ENCODE results near the gene MRPL40. TPM values are rescaled to one million over a fixed set of nuclear protein-coding genes. Genes with fewer than 3 reads are reported as not detected.

The MRPL40 gene
- total RNA-seq, 4 donors from 2014 or later = 37.5 to 69.3 (median 48.7) TPM

DNA sequence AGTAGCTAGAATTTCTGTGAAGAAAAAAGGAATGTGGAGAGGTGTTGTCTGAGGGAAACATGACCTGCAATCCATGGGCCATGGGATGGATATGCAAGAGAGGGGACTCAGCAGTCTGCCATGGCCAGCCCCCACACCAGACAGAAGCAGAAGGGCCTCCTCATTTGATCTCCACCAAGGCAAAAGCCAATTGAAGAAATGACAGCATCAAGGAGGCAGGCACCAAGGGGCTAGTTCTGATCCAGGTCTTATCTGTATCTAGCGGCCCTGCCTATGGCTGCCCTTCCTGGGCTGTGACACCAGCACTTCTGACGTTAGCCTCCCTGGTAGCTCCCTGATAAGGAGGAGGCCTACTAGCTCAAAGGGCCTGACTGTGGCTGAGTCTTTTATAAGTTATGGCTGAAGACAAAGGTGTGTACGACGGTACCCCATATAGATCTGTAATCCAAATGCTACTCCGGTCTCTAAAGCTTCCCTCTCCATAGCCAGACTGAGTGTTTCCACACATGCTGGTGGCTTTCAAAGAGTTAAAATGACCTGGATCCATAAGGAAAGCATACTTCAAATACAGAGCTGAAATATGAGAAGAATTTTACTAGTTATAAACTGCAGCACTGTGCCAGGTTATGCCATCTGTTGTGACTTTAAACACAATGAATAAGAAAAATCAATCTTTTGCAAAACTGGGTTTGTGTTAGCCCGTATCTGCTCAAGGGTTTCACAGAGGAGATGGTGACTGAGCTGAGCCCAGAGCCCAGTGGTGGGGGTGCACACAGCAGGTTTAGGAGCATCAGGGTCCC lies 35.2 kb upstream of the MRPL40 start:
- no peaks in the 10 kb centered on the region for H3K9me3 ChIP-seq
- no peak for DNase-seq
- no peaks in the 10 kb centered on the region for H3K27me3 ChIP-seq
- 95 to 96% methylated on average over 6 of the region's 6 CpGs for WGBS, 2 donors
- H3K4me1 ChIP-seq = no peaks in the 10 kb centered on the region
- intact Hi-C loops (cut with DNase I) = loop anchor here (10.0 kb wide), 1 partner anchor 48 kb away; the partner anchor contains the start of gene C22orf39
- no peak overlapping the region for H3K27ac ChIP-seq
- no peak for TF ChIP-seq POLR2A (IDR thresholded peaks at IDR 0.05)
- TF ChIP-seq, protein P1, sequence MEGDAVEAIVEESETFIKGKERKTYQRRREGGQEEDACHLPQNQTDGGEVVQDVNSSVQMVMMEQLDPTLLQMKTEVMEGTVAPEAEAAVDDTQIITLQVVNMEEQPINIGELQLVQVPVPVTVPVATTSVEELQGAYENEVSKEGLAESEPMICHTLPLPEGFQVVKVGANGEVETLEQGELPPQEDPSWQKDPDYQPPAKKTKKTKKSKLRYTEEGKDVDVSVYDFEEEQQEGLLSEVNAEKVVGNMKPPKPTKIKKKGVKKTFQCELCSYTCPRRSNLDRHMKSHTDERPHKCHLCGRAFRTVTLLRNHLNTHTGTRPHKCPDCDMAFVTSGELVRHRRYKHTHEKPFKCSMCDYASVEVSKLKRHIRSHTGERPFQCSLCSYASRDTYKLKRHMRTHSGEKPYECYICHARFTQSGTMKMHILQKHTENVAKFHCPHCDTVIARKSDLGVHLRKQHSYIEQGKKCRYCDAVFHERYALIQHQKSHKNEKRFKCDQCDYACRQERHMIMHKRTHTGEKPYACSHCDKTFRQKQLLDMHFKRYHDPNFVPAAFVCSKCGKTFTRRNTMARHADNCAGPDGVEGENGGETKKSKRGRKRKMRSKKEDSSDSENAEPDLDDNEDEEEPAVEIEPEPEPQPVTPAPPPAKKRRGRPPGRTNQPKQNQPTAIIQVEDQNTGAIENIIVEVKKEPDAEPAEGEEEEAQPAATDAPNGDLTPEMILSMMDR (IDR thresholded peaks at IDR 0.05) = no peak
- H3K36me3 ChIP-seq = peaks cover 81 to 82% of the 10 kb centered on the region in 2 donors
- no peak overlapping the region for H3K4me3 ChIP-seq (replicated peaks in 1 of 3)

DNA sequence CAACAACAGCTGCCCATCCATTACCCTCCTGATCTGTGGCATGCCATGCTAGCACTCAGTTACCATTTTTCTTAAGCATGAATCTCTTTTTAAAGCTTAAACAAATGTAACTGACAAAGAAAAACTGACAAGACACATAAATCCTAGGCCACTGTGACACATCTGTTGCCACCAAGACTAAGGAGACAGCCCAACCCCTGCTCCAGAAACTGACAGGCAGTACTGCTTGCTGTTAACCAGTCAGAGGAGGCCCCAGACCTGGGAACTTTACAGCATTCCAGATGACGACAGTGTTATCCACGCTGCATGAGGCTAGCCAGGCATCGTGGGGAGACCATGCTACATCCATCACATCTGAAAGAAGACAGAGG lies 34.6 kb upstream of the MRPL40 start:
- no peaks in the 10 kb centered on the region for H3K9me3 ChIP-seq
- WGBS, 2 donors = 93 to 100% methylated on average over 2 to 3 of the region's 3 CpGs
- no peak for TF ChIP-seq POLR2A (IDR thresholded peaks at IDR 0.05)
- TF ChIP-seq, protein P1 (IDR thresholded peaks at IDR 0.05) = no peak
- DNase-seq = no peak
- peaks cover 75 to 76% of the 10 kb centered on the region in 2 donors for H3K36me3 ChIP-seq
- H3K27ac ChIP-seq = no peak overlapping the region
- no peaks in the 10 kb centered on the region for H3K4me1 ChIP-seq
- H3K4me3 ChIP-seq (replicated peaks in 1 of 3) = no peak overlapping the region
- intact Hi-C loops (cut with DNase I) = loop anchor here (10.0 kb wide), 1 partner anchor 47 kb away; the partner anchor contains the start of gene C22orf39
- H3K27me3 ChIP-seq = no peaks in the 10 kb centered on the region

DNA sequence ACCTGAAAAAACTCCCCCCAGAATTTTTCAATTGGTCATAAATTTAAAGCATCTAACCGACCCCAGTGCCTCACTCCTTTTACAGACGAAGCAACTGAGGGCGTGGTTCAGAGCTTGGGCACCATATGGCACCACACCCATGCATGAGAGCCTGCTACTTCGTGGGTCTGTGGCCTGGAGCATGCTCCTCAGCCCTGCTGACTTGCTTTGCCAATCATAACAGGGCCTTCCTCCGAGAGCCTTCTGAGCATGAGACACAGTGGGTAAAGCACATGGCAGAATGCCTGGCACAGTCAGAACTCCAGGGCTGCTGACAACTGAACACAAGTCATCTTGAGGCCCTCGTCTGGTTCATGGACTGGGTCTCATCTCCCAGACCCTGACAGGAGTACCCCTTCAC lies 34.1 kb upstream of the MRPL40 start:
- DNase-seq = no peak
- H3K27ac ChIP-seq = no peak overlapping the region
- H3K9me3 ChIP-seq = no peaks in the 10 kb centered on the region
- H3K36me3 ChIP-seq = peaks cover 70 to 71% of the 10 kb centered on the region in 2 donors
- TF ChIP-seq, protein P1 (IDR thresholded peaks at IDR 0.05) = no peak
- TF ChIP-seq POLR2A (IDR thresholded peaks at IDR 0.05) = no peak
- H3K4me1 ChIP-seq = no peaks in the 10 kb centered on the region
- WGBS, 2 donors = 77 to 81% methylated on average over 5 to 6 of the region's 6 CpGs
- intact Hi-C loops (cut with DNase I) = loop anchor here (10.0 kb wide), 1 partner anchor 47 kb away; the partner anchor contains the start of gene C22orf39
- H3K27me3 ChIP-seq = no peaks in the 10 kb centered on the region
- H3K4me3 ChIP-seq (replicated peaks in 1 of 3) = no peak overlapping the region

DNA sequence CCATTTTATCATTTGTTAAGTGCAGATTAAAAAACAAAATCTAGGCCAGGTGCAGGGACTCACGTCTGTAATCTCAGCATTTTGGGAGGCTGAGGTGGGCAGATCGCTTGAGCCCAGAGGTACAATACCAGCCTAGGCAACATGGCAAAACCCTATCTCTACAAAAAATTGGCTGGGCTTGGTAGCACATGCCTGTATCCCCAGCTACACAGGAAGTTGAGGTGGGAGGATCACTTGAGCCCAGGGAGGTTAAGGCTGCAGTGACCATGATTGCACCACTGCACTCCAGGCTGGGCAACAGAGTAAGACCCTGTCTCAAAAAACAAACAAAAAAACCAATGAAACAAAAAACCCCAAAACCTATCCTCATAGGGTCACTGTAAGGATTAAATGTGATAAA lies 33.7 kb upstream of the MRPL40 start:
- intact Hi-C loops (cut with DNase I) = loop anchor here (10.0 kb wide), 1 partner anchor 46 kb away; the partner anchor contains the start of gene C22orf39
- Histone ChIP-seq H3K4me3 (replicated peaks in 1 of 3) (no peak overlapping the region), H3K36me3 (peaks cover 66 to 69% of the 10 kb centered on the region in 2 donors), H3K27me3 (no peaks in the 10 kb centered on the region), H3K4me1 (no peaks in the 10 kb centered on the region), H3K9me3 (no peaks in the 10 kb centered on the region), H3K27ac (no peak overlapping the region)
- DNase-seq = no peak
- 86 to 100% methylated on average over 2 of the region's 2 CpGs for WGBS, 2 donors
- TF ChIP-seq, protein P1 (IDR thresholded peaks at IDR 0.05) = no peak
- TF ChIP-seq POLR2A (IDR thresholded peaks at IDR 0.05) = no peak

DNA sequence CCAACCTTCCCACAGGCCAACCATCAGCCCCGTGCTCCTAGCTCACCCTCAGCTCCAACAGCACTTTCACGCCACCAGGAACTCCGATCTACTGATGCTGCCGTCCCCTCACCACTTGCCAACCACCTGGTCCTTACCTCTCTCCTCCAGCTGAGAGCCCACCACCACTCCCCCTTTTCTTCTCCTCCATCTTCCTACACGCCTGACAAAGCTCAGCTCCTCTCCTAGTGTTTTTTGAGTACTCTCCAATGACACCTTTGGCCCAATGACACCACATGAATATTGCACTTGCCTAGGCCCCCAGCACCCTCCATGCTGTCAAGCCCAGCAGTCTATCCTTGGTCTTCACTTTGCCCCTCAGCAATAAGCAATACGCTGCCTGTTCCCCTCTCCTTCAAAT lies 31.5 kb upstream of the MRPL40 start:
- intact Hi-C loops (cut with DNase I) = no loop called here
- H3K4me3 ChIP-seq (replicated peaks in 1 of 3) = no peak overlapping the region
- peaks cover 14 to 15% of the 10 kb centered on the region in 2 donors for H3K4me1 ChIP-seq
- TF ChIP-seq, protein P1 (IDR thresholded peaks at IDR 0.05) = no peak
- TF ChIP-seq POLR2A (IDR thresholded peaks at IDR 0.05) = no peak
- H3K9me3 ChIP-seq = no peaks in the 10 kb centered on the region
- no peak for DNase-seq
- H3K27me3 ChIP-seq = no peaks in the 10 kb centered on the region
- WGBS, 2 donors = 93 to 99% methylated on average over 6 of the region's 6 CpGs
- peaks cover 44 to 47% of the 10 kb centered on the region in 2 donors for H3K36me3 ChIP-seq
- no peak overlapping the region for H3K27ac ChIP-seq

Data from thyroid gland (tissue), 4 donors.